K562 (cell line): ENCODE measurements around the gene KBTBD2. TPM values are rescaled to one million over a fixed set of nuclear protein-coding genes. Genes with fewer than 3 reads are reported as not detected.

Source experiments
- ATAC-seq: fragments of 200-7000 bp; cut with Tn5 transposase; 3 replicates; pipeline ENCODE4 v1.9.1; 2020; ENCODE audit warnings: moderate library complexity
- BruUV-seq: library from RNA; stranded (reverse); fragments of 400-500 nt; replicated peaks from 2 replicates; lab custom pipeline; 2021; lab: Mats Ljungman, UMichigan
- CTCF ChIA-PET: fragments of 300-600 bp; formaldehyde crosslinking; extraction: SDS; loops from one replicate; lab custom pipeline; 2021; ENCODE audit warnings: low intra/inter-chr PET ratio; lab: Yijun Ruan, JAX
- POLR2A ChIA-PET: fragments of 300-600, 350-650 bp; sonication (Branson Sonifier 250); formaldehyde crosslinking; extraction: SDS; loops from one replicate; lab custom pipeline; 2021; ENCODE audit warnings: antibody characterized with exemption, inconsistent platforms; lab: Yijun Ruan, JAX
- DNase-seq, 4 experiments: peaks; one replicate each; pipeline versions ENCODE4 v3.0.0 to v3.0.0-alpha.2; 2011 to 2018; ENCODE audit warnings: low spot score in 3 of 4, mixed read lengths in 3 of 4; ENCODE audit errors: extremely low read depth in 1 of 4
- FAIRE-seq: peaks from 2 replicates; lab custom pipeline; 2011; peaks lifted over from hg19 to GRCh38; lab: Jason Lieb, UNC
- H2AFZ ChIP-seq: 2 replicates; pipeline ENCODE4 v1.6.0; 2011; ENCODE audit warnings: low read depth, low read length, control low read depth, inconsistent platforms
- H3K27ac ChIP-seq: fragments of 200-600 bp; 3 replicates; pipeline ENCODE4 v1.8.0; 2011; ENCODE audit warnings: low read depth, mild to moderate bottlenecking, control low read depth, inconsistent platforms, low read length, moderate library complexity, mixed read lengths; ENCODE audit errors: extremely low read depth
- H3K27me3 ChIP-seq, 2 experiments: fragments of 300-600 bp in 1 of 2; 2 replicates in 1 of 2; 3 replicates in 1 of 2; pipeline versions ENCODE4 v1.6.0 to v1.8.0; 2011; ENCODE audit warnings: inconsistent platforms in 2 of 2, low read length in 2 of 2, mild to moderate bottlenecking in 1 of 2, mixed read lengths in 1 of 2, moderate library complexity in 1 of 2; ENCODE audit not compliant: control insufficient read depth in 2 of 2, insufficient read depth in 2 of 2
- H3K36me3 ChIP-seq: fragments of 300-600 bp; 3 replicates; pipeline ENCODE4 v1.8.0; 2011; ENCODE audit warnings: mild to moderate bottlenecking, low read length, inconsistent platforms; ENCODE audit not compliant: control insufficient read depth, insufficient read depth
- H3K4me1 ChIP-seq, 2 experiments: fragments of 200-600 bp in 1 of 2; replicated peaks in 1 of 2; 2 replicates in 1 of 2; 3 replicates in 1 of 2; pipeline versions ENCODE4 v1.5.1 to v1.8.0; 2011; ENCODE audit warnings: inconsistent platforms in 2 of 2, low read length in 2 of 2, mild to moderate bottlenecking in 1 of 2, mixed read lengths in 1 of 2, moderate library complexity in 1 of 2; ENCODE audit not compliant: control insufficient read depth in 2 of 2, insufficient read depth in 2 of 2
- H3K4me2 ChIP-seq: 2 replicates; pipeline ENCODE4 v1.6.1; 2011; ENCODE audit warnings: low read length, control low read depth, inconsistent platforms, mixed read lengths; ENCODE audit not compliant: insufficient read depth
- H3K4me3 ChIP-seq: fragments of 200-600 bp; sonication (generic), shearing (Covaris generic); 2 replicates; pipeline ENCODE4 v1.5.1; 2016; ENCODE audit warnings: control low read depth, inconsistent platforms
- H3K79me2 ChIP-seq: fragments of 200-600 bp; 3 replicates; pipeline ENCODE4 v1.8.0; 2011; ENCODE audit warnings: low read length, inconsistent platforms; ENCODE audit not compliant: control insufficient read depth, insufficient read depth
- H3K9ac ChIP-seq, 2 experiments: 2 replicates each; pipeline versions ENCODE4 v1.6.0 to v1.6.1; 2011; ENCODE audit warnings: low read depth in 2 of 2, low read length in 2 of 2, control low read depth in 1 of 2, inconsistent platforms in 1 of 2, mild to moderate bottlenecking in 1 of 2, mixed read lengths in 1 of 2; ENCODE audit not compliant: insufficient read depth in 1 of 2
- H3K9me1 ChIP-seq: one replicate; pipeline ENCODE4 v1.6.0; 2011; ENCODE audit warnings: inconsistent platforms, mild to moderate bottlenecking, low read length, moderate library complexity; ENCODE audit not compliant: control insufficient read depth, insufficient read depth
- H3K9me3 ChIP-seq: replicated peaks from 2 replicates; pipeline ENCODE4 v1.5.1; 2011; ENCODE audit warnings: low read depth, low read length, inconsistent platforms; ENCODE audit not compliant: control insufficient read depth, insufficient read depth
- H4K20me1 ChIP-seq: replicated peaks from 2 replicates; pipeline ENCODE4 v1.6.1; 2011; ENCODE audit warnings: low read length, inconsistent platforms, mixed read lengths; ENCODE audit not compliant: control insufficient read depth, insufficient read depth
- HMG20A ChIP-seq: fragments of 450-650 bp; formaldehyde crosslinking; conservative IDR thresholded peaks from 2 replicates; pipeline ENCODE4 v1.4.0; 2020; ENCODE audit warnings: mild to moderate bottlenecking, mixed read lengths
- NFIX ChIP-seq: fragments of 250-450 bp; sonication (Bioruptor Pico); IDR thresholded peaks from 2 replicates; pipeline ENCODE4 v1.4.0; 2020; ENCODE audit warnings: low read depth, mild to moderate bottlenecking, moderate library complexity
- PML ChIP-seq: IDR thresholded peaks from 2 replicates; pipeline ENCODE4 v1.6.1; 2012; ENCODE audit warnings: low read length, inconsistent platforms
- POLR2AphosphoS5 ChIP-seq: IDR thresholded peaks from 2 replicates; pipeline ENCODE4 v1.6.1; 2011; ENCODE audit warnings: mild to moderate bottlenecking, low read depth, low read length, moderate library complexity; ENCODE audit not compliant: control insufficient read depth, insufficient read depth
- POLR2B ChIP-seq: fragments of 450-650 bp; IDR thresholded peaks from 2 replicates; pipeline ENCODE4 v1.6.1; 2018; ENCODE audit warnings: low read depth; ENCODE audit not compliant: partially characterized antibody
- WGBS: fragments of 100-300 bp; shearing (Covaris generic); methylation state at CpG from one replicate; pipeline ENCODE4 v1.1.6; 2016; ENCODE audit warnings: low coverage, mixed read lengths; ENCODE audit not compliant: insufficient coverage; ENCODE audit errors: missing lambda C conversion rate; 5-methylcytosine and 5-hydroxymethylcytosine counted together
- in situ Hi-C: fragments of 300-500 bp; cut with MboI; formaldehyde crosslinking; loops from 4 replicates; pipeline ENCODE4 v1.15.0; 2018; ENCODE audit warnings: inconsistent platforms, mixed read lengths
- intact Hi-C: fragments of 100-400 bp; cut with micrococcal nuclease; formaldehyde crosslinking; loops from 2 replicates; pipeline ENCODE4 v1.14.2; 2022
- polyA plus RNA-seq, 8 experiments: library from polyadenylated mRNA; depleted of rRNA in 4 of 8; stranded (reverse) in 5 of 8; unstranded in 3 of 8; fragments of >200 nt; fragmentation: Nextera tagmentation in 2 of 8; fragmentation: Illumina TruSeq in 1 of 8; extraction: Ambion mirVana in 2 of 8; extraction: Trizol in 1 of 8; gene quantifications; 2 replicates each; pipeline versions ENCODE4 v1.2.1 to v1.2.3, GENCODE V29; 2011 to 2014; ENCODE audit warnings: inconsistent platforms in 1 of 8, missing spikeins in 1 of 8
- total RNA-seq, 7 experiments: library from RNA; depleted of rRNA in 6 of 7; stranded (reverse); fragments of >200 nt in 6 of 7; fragmentation: Illumina TruSeq in 2 of 7; extraction: Trizol in 2 of 7; gene quantifications; 2 replicates each; pipeline versions ENCODE4 v1.2.1 to v1.2.3, GENCODE V29; 2011 to 2021; ENCODE audit warnings: low replicate concordance in 1 of 7
- TF ChIP-seq, protein P1 (sequence below): sonication (generic); formaldehyde crosslinking; IDR thresholded peaks from 2 replicates; pipeline ENCODE4 v1.8.0; 2022; ENCODE audit warnings: mild to moderate bottlenecking, missing genetic modification reagents

The KBTBD2 gene
- total and polyA plus RNA-seq, 9 of the 15 experiments (the other 6 are each of a cell fraction or from before 2014, with no cell fraction given), result 22.8 to 62.2 (median 30.8) TPM

DNA sequence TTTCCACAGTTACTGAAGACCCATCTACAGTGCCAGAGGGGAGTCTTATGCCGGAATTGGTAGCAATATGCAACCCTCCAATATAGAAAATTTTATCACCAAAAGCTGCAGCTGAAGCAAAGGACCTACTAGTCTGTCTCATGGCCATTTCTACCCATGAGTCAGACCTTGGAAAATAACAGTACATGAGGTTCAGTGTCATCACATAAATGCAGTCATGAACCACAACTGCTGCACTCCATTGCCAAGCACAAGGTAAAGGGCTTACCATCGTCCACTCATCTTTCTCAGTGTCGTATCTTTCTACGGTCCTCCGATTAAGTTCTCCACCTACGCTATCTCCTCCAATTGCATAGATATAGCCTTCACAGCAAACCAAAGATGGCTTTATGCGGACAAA, 21.8 kb downstream of the KBTBD2 start:
- ATAC-seq (no peak), DNase-seq (no peak), FAIRE-seq (no peak)
- no peak overlapping the region for H3K27ac ChIP-seq
- no peaks in the 10 kb centered on the region for H3K9me1 ChIP-seq
- H3K9me3 ChIP-seq, result no peaks in the 10 kb centered on the region
- peaks cover 72% of the 10 kb centered on the region for H3K36me3 ChIP-seq
- H3K4me1 ChIP-seq, result no peaks in the 10 kb centered on the region
- H3K4me3 ChIP-seq, result no peak overlapping the region
- H2AFZ ChIP-seq, result no peak overlapping the region
- no peak overlapping the region for H3K4me2 ChIP-seq
- CTCF ChIA-PET, result no interaction called here
- H4K20me1 ChIP-seq, result no peaks in the 10 kb centered on the region
- no TSS peak for BruUV-seq
- WGBS, result 98% methylated on average over 7 of the region's 7 CpGs
- peaks cover 13% of the 10 kb centered on the region for H3K79me2 ChIP-seq
- intact Hi-C loops (no loop called here), in situ Hi-C loops (no loop called here)
- POLR2A ChIA-PET, result interaction anchor here (1.8 to 2.1 kb wide), 2 partner anchors 8 to 21 kb away, joined by 8 read pairs; no protein-coding TSS in a partner anchor
- TF ChIP-seq PML (0 out of 2 replicates have a peak, but pooled peaks have one; percentile 14), HMG20A (CRISPR knock-in tag) (no peak), POLR2B (peak; percentile 35), POLR2AphosphoS5 (0 out of 2 replicates have a peak, but pooled peaks have one; percentile 11), NFIX (CRISPR knock-in tag) (no peak)
- TF ChIP-seq, protein P1, sequence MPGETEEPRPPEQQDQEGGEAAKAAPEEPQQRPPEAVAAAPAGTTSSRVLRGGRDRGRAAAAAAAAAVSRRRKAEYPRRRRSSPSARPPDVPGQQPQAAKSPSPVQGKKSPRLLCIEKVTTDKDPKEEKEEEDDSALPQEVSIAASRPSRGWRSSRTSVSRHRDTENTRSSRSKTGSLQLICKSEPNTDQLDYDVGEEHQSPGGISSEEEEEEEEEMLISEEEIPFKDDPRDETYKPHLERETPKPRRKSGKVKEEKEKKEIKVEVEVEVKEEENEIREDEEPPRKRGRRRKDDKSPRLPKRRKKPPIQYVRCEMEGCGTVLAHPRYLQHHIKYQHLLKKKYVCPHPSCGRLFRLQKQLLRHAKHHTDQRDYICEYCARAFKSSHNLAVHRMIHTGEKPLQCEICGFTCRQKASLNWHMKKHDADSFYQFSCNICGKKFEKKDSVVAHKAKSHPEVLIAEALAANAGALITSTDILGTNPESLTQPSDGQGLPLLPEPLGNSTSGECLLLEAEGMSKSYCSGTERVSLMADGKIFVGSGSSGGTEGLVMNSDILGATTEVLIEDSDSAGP (CRISPR knock-in tag), result no peak
- no peak overlapping the region for H3K9ac ChIP-seq
- no peaks in the 10 kb centered on the region for H3K27me3 ChIP-seq
